GM19025 (cell line): ENCODE results near the gene NF1.
"Not testable (repeated sequence)": the region's sequence is repeated elsewhere in the genome, so short reads cannot be mapped to it uniquely, and the experiment has no call there.

ENCODE experiments used
- ATAC-seq: cut with Tn5 transposase; IDR thresholded peaks from one replicate; pipeline ENCODE4 v1.9.1; 2021; ENCODE audit warnings: mild to moderate bottlenecking, low read depth, moderate library complexity; ENCODE audit not compliant: unreplicated experiment

Gene NF1

DNA sequence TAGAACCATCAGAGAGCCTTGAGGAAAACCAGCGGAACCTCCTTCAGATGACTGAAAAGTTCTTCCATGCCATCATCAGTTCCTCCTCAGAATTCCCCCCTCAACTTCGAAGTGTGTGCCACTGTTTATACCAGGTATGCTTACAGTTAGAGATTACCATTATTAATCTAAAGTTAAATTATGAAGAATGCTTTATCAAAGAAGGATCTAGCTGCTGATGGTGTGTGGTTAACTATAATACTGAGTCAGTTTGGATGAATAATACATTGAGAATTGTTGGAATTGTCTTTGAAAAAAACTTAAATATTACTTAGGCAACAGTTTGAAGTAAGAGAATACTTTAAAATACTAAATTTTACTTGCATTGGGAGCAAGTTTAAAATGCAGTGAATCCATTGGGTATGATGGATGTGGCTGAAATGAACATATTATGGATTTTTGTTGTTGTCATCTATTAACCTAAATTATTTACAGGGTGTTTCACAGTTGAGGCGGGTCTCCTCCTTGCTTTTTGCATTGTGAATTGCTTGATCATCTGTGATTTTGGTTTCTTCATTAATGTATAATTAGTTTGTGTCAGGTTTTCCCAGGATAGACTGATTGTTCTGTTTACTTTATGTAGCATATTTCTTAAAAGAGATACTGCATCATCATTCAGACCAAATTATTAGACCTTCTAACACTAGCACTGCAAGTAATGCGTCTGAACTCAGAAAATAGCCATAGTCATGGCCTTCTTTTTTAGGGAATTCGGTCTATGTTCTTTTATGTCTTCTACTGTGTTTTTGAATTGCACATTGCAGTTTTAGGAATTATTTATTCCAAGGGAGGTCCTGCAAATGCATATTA, 154.4 kb downstream of the NF1 start:
- ATAC-seq: no peak

DNA sequence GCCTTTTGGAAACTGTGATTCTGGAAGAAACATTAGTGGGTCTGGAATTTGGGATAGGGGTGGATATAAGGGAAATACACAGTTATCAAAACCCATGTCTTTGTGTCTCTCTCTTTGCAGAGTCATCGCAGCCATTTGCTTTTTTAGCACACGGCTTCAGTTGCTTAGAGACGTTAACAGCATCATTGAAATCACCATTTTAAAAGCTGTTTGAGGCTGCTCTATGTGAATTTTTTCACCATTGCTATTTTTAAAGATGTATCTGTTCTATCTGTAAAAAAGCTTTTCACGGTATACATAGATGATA, 155.0 kb downstream of the NF1 start:
- ATAC-seq: no peak

DNA sequence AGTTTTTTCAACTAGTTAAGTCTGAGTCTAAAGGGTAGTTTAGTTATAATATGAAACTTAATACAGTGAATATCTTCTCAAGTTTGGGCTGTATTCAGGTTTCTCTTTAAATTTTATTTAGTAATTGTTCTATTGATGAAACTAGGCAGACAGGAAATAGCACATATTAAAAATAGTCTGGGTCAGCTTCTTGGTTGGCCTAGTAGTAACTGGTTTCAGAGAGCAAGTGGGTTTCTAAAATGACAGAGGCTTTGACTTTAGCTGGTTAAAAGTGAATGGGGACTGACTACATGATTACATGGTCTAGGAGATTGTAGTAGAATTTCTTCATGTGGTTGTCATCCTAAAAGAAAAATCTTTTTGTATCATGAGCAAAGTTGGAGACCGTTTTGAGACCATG, 155.5 kb downstream of the NF1 start:
- no peak for ATAC-seq

DNA sequence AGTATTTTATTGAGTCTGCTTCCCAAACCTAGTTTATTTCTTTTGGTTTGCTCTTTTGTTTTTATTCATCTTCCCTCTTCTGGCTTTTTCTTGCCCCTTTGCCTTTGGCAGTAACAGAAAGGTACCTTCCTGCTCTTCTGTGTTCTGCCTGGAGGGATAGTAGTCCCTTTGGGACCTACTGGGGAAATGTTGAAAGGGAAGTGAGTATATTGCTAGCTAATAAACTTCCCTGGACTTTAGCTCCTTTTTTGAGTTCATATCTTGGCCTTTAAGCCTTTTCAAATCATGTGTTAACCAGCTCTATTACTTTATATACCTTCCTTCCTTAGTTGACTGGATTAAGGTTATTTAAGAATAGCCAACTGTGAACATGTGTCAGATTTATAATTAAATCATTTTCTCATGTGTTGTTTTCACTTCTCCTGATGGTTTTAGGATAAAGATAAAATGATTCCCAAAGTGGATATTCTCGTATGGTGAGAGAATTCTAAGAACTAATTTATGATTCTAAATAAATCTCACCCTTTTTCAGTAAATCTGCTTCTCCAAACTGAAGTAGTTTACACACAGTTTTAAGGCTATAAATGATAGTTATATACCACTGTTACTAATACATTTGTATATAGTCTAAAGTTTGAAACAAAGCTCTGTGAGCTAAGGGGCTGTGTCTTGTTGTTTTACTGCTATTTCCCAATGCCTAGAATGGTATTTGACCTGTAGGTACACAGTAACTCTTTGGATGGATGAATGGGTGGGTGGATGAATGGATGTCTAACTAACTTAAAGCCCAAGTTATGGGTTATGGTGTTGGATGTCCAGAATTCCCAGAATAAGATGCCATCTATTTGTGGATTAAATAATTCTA, 156.6 kb downstream of the NF1 start:
- ATAC-seq: no peak

DNA sequence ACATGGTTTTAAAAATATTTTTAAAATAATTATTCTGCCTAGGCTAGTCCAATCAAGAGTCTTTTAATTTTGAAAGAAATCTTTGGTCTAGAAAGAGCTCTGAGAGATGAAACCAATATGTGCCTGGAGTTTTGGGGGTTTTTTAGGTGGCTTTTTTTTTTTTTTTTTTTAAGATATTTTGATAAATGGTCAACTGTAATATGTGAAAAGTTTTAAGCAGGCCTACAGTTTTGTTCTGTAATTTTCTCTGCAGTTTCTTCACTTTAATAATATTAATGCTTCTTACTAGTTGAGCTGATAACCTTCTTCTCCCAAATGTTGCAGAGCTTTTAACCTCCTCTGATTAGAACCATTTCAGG, 157.2 kb downstream of the NF1 start:
- ATAC-seq: no peak

DNA sequence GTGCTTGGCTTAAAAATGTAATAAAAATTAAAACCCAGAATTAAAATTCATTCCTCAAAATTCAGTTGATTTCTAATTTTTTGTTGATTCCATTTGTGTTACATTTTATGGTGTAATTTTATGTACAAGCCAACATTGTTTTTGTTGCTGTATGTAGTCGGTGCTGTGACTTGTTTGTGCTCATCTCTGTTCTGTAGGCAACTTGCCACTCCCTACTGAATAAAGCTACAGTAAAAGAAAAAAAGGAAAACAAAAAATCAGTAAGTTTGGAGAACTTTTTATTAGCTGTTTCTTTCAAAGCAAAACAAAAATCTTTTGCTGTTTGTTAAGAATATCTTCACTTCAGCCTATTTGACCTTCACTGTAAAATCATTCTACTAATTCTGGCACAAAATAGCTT, 158.0 kb downstream of the NF1 start:
- ATAC-seq: no peak

DNA sequence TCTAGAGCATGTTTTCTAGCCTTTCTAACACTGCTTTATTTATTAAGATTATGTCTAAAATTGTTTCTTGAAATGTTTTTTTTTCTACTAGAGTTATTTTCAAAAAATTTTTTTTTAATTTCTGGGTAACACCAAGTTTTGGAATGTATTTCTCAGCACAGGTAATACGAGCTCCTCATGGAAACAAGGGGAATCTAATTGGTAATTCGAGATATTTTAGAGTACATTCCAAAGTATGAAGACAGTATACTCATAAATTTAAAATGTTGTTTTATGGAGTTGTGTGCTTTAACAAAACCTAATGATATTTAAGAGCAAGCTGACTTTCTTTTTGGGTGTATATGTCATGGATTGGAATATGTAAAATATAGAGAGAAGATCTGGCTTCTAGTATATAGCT, 159.9 kb downstream of the NF1 start:
- no peak for ATAC-seq

- no peak for ATAC-seq
Measured at GRCh38 chr17:31256936-31257335, 162.2 kb downstream of the NF1 start.

GRCh38 chr17:31260151-31260550, 165.4 kb downstream of the NF1 start:
- ATAC-seq: no peak

DNA sequence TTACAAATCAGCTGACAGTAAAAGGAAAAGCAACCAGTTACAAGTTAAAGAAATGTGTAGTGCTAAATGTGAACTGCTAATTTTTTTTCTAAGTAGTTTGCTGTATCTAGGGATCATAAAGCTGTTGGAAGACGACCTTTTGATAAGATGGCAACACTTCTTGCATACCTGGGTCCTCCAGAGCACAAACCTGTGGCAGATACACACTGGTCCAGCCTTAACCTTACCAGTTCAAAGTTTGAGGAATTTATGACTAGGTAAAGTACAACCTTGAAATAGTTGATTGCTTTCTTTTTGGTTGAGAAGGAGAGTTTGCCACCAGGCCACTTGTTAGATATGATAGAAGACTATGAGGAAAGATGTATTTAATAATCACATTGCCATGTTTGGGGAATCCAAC, 166.8 kb downstream of the NF1 start:
- ATAC-seq: no peak

DNA sequence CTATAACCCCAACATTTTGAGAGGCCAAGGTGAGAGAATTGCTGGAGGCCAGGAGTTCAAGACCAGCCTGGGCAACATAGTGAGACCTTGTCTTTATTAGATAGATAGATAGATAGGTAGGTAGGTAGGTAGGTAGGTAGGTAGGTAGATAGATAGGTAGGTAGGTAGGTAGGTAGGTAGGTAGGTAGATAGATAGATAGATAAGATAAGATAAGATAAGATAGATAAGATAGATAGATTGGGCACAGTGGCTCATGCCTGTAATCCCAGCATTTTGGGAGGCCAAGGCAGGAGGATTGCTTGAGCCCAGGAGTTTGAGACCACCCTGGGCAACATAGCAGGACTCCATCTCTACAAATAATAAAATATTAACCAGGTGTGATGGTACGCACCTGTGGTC, 168.1 kb downstream of the NF1 start:
- ATAC-seq: not testable (repeated sequence)

DNA sequence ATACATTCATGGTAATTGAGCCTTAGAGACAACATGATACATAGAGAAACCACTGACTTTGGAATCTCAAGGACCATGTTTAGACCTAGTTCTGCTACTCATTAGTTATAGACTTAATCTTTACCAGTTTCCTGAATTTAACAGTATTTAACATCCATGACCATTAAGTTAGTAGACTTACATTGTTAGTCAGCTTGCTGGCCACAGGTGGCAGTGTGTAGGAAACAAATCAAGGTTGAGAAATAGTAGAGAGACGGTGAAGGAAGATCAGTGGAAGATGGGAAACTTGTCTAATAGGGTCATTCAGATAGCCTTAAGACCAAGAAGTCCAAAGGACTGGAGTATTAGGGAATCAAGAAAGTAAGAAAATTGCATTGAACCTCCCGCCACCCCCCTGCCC, 171.3 kb downstream of the NF1 start:
- no peak for ATAC-seq

- no peak for ATAC-seq
Measured at GRCh38 chr17:31269036-31269577, 174.3 kb downstream of the NF1 start.

DNA sequence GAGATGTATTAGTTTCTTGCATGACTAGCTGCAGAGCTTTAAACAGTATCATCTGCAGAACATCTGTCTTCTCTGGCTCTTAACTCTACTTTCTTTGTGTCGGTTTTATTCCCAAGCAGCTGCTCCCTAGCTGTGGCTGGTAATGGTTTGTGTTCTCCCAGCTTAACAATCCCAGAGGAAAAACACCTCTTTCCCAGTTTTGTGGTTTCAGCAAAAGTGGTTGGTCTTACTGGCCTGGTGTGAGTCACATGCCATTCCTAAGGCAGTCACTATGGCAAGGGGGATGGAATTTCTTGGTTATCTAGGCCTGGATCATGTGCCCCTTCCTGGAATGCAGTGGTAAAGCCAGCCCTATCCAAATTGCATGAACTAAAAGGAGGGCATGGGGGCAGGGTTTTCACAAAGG, 174.8 kb downstream of the NF1 start:
- ATAC-seq: no peak

DNA sequence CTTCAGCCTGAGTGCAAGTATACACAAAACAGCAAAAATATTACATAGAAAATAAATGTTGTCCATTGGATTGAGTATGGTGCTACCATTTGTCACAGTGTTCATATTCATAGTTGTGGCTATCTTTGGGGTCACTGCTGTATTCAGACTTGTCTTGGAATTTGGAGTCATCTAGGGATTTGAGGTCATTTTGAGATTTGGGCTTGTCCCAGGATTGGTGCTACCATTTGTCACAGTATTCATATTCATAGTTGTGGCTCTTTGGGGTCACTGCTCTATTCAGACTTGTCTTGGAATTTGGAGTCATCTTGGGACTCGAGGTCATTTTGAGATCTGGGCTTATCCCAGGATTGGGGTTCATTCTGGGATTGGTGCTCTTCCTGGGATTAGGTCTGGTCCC, 177.5 kb downstream of the NF1 start:
- no peak for ATAC-seq

DNA sequence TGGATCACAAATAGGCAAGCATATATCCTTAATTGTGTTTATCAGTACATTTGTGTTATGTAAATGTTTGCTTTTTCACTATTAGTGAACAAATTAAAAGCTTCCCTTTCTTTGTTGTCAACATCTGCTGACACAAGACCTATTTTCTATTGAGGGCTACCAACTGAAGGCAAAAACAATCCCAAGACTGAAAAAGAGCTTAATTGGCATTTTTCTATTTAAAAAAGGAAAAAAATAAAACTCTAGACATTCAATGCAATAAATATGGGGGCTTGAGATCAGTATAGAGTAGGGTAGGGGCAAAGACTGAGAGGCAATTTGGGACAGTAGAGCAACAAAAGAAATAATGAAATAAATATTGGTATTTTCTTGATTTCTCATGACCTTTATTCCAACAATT, 178.0 kb downstream of the NF1 start:
- no peak for ATAC-seq

DNA sequence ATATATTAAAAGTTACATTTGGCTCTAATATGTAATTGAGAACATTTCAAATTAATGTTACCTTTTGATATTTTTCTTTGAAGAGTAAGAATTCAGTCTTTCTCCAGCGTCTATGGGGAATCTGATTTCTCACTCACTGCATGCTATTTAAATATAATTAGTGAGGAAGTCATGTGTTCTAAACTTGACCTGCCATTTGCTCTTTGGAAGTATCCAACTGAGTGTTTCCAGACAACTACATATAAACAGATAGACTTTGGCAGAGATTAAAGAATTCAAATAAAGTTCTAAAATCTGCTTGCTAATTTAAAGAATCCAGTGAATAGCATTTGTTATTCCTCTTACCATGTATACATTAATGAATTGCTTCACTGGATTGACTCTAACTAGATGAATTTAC, 178.7 kb downstream of the NF1 start:
- no peak for ATAC-seq

DNA sequence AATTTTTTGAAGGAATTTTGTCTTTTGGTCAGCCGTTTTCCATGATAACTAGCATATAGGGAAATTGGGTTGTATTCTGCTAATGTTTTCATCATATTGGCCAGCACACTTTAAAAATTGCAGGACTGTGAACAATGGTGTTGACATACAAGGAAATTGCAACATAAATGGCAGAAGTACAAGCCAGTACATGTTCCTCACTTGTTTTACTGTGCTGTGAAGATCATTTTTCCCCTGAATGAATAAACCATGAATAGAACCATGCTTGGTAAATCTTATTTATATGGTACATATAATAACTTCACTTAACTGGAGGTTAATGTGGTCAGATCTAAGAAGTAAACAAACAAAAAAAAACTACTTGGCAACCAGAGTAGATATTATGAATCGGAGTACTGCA, 179.5 kb downstream of the NF1 start:
- ATAC-seq: no peak

GRCh38 chr17:31275116-31275515, 180.3 kb downstream of the NF1 start:
- no peak for ATAC-seq

- no peak for ATAC-seq
Measured at GRCh38 chr17:31279401-31279800, 184.6 kb downstream of the NF1 start.

DNA sequence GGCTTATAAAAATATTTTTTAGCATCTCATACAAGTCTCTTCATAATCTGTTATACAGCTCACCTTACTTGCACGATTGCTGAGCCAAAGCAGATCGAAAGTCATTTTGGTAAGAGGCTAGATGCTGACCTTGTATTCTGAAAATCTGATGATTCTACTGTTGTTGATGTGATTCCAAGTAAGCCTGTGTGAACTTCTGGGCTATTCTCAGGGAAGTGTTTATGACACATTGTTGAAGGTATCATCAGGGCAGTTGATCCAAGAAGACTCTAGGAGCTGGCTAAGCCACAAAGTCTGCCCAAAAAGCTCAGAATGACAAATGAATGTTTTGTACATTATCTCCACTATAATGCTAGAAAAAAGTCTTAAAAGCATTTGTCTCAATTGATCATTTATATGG, 186.3 kb downstream of the NF1 start:
- ATAC-seq: no peak

- no peak for ATAC-seq
Measured at GRCh38 chr17:31283841-31284240, 189.1 kb downstream of the NF1 start.
